ENCODE results near the gene CUL9. TPM values are rescaled to one million over a fixed set of nuclear protein-coding genes. Genes with fewer than 3 reads are reported as not detected.

Gene CUL9
- total and polyA plus RNA-seq, 2 experiments from 2014 or later = 2.6 to 11.3 TPM

- TF ChIP-seq POLR2AphosphoS5 (IDR thresholded peaks at IDR 0.05; ENCODE audit: low read depth) (no peak), ZNF114 (CRISPR knock-in tag; IDR thresholded peaks at IDR 0.05) (no peak), NANOG (IDR thresholded peaks at IDR 0.05; ENCODE audit: borderline replicate concordance) (no peak), ZNF331 (CRISPR knock-in tag; IDR thresholded peaks at IDR 0.05; ENCODE audit: low read depth) (no peak), CREB1 (CRISPR knock-in tag; IDR thresholded peaks at IDR 0.05; ENCODE audit: low read depth) (no peak), EZH2 (IDR thresholded peaks at IDR 0.05; ENCODE audit: low read depth, unreplicated experiment) (no peak), JUNB (IDR thresholded peaks at IDR 0.05; ENCODE audit: unreplicated experiment) (no peak), STAT1 (IDR thresholded peaks at IDR 0.05; ENCODE audit: unreplicated experiment) (no peak), EZH2phosphoT487 (IDR thresholded peaks at IDR 0.05; ENCODE audit: unreplicated experiment) (no peak)
- TF ChIP-seq, protein P1, sequence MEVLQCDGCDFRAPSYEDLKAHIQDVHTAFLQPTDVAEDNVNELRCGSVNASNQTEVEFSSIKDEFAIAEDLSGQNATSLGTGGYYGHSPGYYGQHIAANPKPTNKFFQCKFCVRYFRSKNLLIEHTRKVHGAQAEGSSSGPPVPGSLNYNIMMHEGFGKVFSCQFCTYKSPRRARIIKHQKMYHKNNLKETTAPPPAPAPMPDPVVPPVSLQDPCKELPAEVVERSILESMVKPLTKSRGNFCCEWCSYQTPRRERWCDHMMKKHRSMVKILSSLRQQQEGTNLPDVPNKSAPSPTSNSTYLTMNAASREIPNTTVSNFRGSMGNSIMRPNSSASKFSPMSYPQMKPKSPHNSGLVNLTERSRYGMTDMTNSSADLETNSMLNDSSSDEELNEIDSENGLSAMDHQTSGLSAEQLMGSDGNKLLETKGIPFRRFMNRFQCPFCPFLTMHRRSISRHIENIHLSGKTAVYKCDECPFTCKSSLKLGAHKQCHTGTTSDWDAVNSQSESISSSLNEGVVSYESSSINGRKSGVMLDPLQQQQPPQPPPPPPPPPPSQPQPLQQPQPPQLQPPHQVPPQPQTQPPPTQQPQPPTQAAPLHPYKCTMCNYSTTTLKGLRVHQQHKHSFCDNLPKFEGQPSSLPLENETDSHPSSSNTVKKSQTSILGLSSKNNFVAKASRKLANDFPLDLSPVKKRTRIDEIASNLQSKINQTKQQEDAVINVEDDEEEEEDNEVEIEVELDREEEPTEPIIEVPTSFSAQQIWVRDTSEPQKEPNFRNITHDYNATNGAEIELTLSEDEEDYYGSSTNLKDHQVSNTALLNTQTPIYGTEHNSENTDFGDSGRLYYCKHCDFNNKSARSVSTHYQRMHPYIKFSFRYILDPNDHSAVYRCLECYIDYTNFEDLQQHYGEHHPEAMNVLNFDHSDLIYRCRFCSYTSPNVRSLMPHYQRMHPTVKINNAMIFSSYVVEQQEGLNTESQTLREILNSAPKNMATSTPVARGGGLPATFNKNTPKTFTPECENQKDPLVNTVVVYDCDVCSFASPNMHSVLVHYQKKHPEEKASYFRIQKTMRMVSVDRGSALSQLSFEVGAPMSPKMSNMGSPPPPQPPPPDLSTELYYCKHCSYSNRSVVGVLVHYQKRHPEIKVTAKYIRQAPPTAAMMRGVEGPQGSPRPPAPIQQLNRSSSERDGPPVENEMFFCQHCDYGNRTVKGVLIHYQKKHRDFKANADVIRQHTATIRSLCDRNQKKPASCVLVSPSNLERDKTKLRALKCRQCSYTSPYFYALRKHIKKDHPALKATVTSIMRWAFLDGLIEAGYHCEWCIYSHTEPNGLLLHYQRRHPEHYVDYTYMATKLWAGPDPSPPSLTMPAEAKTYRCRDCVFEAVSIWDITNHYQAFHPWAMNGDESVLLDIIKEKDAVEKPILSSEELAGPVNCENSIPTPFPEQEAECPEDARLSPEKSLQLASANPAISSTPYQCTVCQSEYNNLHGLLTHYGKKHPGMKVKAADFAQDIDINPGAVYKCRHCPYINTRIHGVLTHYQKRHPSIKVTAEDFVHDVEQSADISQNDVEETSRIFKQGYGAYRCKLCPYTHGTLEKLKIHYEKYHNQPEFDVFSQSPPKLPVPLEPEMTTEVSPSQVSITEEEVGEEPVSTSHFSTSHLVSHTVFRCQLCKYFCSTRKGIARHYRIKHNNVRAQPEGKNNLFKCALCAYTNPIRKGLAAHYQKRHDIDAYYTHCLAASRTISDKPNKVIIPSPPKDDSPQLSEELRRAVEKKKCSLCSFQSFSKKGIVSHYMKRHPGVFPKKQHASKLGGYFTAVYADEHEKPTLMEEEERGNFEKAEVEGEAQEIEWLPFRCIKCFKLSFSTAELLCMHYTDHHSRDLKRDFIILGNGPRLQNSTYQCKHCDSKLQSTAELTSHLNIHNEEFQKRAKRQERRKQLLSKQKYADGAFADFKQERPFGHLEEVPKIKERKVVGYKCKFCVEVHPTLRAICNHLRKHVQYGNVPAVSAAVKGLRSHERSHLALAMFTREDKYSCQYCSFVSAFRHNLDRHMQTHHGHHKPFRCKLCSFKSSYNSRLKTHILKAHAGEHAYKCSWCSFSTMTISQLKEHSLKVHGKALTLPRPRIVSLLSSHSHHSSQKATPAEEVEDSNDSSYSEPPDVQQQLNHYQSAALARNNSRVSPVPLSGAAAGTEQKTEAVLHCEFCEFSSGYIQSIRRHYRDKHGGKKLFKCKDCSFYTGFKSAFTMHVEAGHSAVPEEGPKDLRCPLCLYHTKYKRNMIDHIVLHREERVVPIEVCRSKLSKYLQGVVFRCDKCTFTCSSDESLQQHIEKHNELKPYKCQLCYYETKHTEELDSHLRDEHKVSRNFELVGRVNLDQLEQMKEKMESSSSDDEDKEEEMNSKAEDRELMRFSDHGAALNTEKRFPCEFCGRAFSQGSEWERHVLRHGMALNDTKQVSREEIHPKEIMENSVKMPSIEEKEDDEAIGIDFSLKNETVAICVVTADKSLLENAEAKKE (CRISPR knock-in tag; IDR thresholded peaks at IDR 0.05) = no peak
- TF ChIP-seq, protein P2, sequence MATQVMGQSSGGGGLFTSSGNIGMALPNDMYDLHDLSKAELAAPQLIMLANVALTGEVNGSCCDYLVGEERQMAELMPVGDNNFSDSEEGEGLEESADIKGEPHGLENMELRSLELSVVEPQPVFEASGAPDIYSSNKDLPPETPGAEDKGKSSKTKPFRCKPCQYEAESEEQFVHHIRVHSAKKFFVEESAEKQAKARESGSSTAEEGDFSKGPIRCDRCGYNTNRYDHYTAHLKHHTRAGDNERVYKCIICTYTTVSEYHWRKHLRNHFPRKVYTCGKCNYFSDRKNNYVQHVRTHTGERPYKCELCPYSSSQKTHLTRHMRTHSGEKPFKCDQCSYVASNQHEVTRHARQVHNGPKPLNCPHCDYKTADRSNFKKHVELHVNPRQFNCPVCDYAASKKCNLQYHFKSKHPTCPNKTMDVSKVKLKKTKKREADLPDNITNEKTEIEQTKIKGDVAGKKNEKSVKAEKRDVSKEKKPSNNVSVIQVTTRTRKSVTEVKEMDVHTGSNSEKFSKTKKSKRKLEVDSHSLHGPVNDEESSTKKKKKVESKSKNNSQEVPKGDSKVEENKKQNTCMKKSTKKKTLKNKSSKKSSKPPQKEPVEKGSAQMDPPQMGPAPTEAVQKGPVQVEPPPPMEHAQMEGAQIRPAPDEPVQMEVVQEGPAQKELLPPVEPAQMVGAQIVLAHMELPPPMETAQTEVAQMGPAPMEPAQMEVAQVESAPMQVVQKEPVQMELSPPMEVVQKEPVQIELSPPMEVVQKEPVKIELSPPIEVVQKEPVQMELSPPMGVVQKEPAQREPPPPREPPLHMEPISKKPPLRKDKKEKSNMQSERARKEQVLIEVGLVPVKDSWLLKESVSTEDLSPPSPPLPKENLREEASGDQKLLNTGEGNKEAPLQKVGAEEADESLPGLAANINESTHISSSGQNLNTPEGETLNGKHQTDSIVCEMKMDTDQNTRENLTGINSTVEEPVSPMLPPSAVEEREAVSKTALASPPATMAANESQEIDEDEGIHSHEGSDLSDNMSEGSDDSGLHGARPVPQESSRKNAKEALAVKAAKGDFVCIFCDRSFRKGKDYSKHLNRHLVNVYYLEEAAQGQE (IDR thresholded peaks at IDR 0.05; ENCODE audit: unreplicated experiment) = no peak
- TF ChIP-seq, protein P3, sequence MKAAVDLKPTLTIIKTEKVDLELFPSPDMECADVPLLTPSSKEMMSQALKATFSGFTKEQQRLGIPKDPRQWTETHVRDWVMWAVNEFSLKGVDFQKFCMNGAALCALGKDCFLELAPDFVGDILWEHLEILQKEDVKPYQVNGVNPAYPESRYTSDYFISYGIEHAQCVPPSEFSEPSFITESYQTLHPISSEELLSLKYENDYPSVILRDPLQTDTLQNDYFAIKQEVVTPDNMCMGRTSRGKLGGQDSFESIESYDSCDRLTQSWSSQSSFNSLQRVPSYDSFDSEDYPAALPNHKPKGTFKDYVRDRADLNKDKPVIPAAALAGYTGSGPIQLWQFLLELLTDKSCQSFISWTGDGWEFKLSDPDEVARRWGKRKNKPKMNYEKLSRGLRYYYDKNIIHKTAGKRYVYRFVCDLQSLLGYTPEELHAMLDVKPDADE (IDR thresholded peaks at IDR 0.05) = no peak
- TF ChIP-seq, protein P4, sequence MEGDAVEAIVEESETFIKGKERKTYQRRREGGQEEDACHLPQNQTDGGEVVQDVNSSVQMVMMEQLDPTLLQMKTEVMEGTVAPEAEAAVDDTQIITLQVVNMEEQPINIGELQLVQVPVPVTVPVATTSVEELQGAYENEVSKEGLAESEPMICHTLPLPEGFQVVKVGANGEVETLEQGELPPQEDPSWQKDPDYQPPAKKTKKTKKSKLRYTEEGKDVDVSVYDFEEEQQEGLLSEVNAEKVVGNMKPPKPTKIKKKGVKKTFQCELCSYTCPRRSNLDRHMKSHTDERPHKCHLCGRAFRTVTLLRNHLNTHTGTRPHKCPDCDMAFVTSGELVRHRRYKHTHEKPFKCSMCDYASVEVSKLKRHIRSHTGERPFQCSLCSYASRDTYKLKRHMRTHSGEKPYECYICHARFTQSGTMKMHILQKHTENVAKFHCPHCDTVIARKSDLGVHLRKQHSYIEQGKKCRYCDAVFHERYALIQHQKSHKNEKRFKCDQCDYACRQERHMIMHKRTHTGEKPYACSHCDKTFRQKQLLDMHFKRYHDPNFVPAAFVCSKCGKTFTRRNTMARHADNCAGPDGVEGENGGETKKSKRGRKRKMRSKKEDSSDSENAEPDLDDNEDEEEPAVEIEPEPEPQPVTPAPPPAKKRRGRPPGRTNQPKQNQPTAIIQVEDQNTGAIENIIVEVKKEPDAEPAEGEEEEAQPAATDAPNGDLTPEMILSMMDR (conservative IDR thresholded peaks at IDR 0.05; ENCODE audit: low read depth in 2 of 2) = no peak
- peaks cover 4% of the 10 kb centered on the region; the same call in 2 of the 3 replicates for H3K36me3 Mint-ChIP-seq (ENCODE audit: low read depth)
- peaks cover 4% of the 10 kb centered on the region; the same call in 2 of the 3 replicates for H3K4me1 Mint-ChIP-seq
- H3K27ac Mint-ChIP-seq = no peak overlapping the region
- Histone ChIP-seq H3K27me3 (ENCODE audit: insufficient read depth) (peaks cover 36% of the 10 kb centered on the region), H4K20me1 (replicated peaks; ENCODE audit: insufficient read depth) (no peaks in the 10 kb centered on the region; the same call in 1 of the 2 replicates), H3K27ac (ENCODE audit: low read depth) (no peak overlapping the region), H3K4me3 (no peak overlapping the region), H3F3A (replicated peaks; ENCODE audit: low read depth) (peaks cover 6% of the 10 kb centered on the region; the same call in 1 of the 2 replicates), H3K4me2 (no peak overlapping the region), H3K79me2 (replicated peaks; ENCODE audit: insufficient read depth) (no peaks in the 10 kb centered on the region), H3K36me3 (ENCODE audit: insufficient read depth) (no peaks in the 10 kb centered on the region), H2AFZ (no peak overlapping the region), H3K4me1 (ENCODE audit: insufficient read depth) (0 out of 2 replicates have a peak, but pooled peaks cover 4% of the 10 kb centered on the region), H3K9me2 (ENCODE audit: insufficient read depth) (no peaks in the 10 kb centered on the region)
- no peaks in the 10 kb centered on the region; the same call in 2 of the 3 replicates for H3K9me3 Mint-ChIP-seq
- H3K27me3 Mint-ChIP-seq (ENCODE audit: insufficient read depth, low read depth, poor library complexity) = peaks cover 28% of the 10 kb centered on the region
- DNase-seq (ENCODE audit: low spot score) (no peak), ATAC-seq (no peak)
- no peak overlapping the region; the same call in 2 of the 3 replicates for H3K4me3 Mint-ChIP-seq
Observed at GRCh38 chr6:43231735-43232450, 49.9 kb downstream of the CUL9 start.
